NCI-H2107 treated with DMSO at 0.1 percent for 48 hours (cell line): ENCODE data around the gene ERBIN.

Source experiments
- DNase-seq: peaks from one replicate; lab custom pipeline; 2025; ENCODE audit not compliant: unreplicated experiment; lab: John Stamatoyannopoulos, UW

Gene ERBIN

DNA sequence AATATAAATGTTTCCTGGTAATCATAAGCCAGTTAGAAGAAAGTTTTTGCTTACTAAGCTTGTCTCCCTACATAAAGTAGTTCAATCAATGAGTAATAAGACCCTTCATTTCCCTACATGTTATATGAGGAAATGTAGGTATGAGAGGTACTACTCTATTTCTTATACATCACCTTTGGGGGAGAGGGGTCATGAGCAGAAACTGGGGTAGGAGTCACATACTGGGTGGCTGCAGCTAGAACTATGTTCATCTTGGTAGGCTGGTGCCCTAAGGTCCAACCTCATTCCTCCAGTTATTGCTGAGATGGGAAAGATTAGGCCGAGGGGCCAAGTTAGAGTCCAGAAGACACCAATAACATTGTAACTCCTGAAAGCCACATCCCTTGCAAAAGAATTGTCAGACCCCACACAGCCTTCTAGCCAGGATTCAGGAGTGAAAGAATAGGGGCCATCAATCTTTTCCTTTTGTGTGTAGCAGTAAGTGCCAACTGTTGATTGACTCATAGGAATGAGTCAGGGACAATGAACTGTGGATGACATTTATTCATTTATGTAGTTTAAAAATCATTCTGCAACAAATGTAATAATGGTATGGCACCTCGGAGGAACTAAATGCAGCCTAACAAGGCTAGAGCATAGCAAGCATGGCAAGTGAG is 196.1 kb downstream of the ERBIN start:
- no peak for DNase-seq

DNA sequence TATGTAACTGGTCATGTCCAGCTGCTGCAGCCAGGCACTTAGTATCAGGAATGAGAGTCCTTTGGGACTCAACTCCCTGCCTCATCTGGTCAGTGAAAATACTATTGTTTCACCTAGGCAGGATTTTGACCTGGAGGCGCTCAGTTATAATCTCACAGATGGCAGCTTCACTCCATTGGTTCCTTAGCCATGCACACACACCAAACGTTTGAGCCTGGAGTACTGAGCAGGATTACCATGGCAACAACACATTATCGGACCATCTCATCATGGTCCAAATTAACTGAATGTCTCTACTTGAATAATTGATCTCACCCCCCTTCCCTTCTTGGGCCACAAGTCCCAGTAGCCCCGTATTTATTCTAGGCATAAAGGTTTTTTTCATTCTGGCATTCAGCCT is 202.8 kb downstream of the ERBIN start:
- no peak for DNase-seq

DNA sequence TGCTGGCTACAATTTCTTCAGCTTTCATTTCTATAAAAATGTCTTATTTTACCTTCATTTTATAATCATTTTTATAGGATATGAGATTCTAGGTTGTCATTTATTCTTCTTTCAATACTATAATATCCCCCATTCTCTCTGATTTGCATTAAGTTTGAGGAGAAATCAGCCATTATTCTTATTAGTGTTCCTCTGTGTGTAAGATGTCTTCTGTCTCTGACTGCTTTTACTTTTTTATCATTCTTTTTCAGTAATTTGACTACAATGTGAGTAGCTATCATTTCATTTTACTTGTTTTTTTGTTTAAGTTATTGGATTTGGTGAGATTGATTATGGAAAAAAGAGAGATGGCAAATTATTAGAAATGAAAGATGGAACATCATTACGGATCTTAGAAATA is 204.1 kb downstream of the ERBIN start:
- DNase-seq: no peak
